GM19397 (cell line): ENCODE measurements around the gene CXCL1.
"Not testable (repeated sequence)": the region's sequence is repeated elsewhere in the genome, so short reads cannot be mapped to it uniquely, and the experiment has no call there.

Source experiments
- ATAC-seq: cut with Tn5 transposase; IDR thresholded peaks from one replicate; pipeline ENCODE4 v1.9.1; 2021; ENCODE audit warnings: mild to moderate bottlenecking, moderate library complexity; ENCODE audit not compliant: unreplicated experiment

Gene CXCL1

GRCh38 chr4:73872316-73873108 lies 3.3 kb downstream of the CXCL1 start:
- no peak for ATAC-seq

- ATAC-seq: no peak
Measured at GRCh38 chr4:73874386-73874785, 5.2 kb downstream of the CXCL1 start.

GRCh38 chr4:73875401-73875800 lies 6.2 kb downstream of the CXCL1 start:
- no peak for ATAC-seq

GRCh38 chr4:73883306-73883705 lies 14.1 kb downstream of the CXCL1 start:
- ATAC-seq: no peak

GRCh38 chr4:73885574-73886267 lies 16.5 kb downstream of the CXCL1 start:
- ATAC-seq: no peak

- ATAC-seq: no peak
Measured at GRCh38 chr4:73891326-73891725, 22.1 kb downstream of the CXCL1 start.

GRCh38 chr4:73891739-73892405 lies 22.7 kb downstream of the CXCL1 start:
- ATAC-seq: no peak

- no peak for ATAC-seq
Measured at GRCh38 chr4:73892966-73893365, 23.8 kb downstream of the CXCL1 start.

GRCh38 chr4:73894001-73894400 lies 24.8 kb downstream of the CXCL1 start:
- ATAC-seq: no peak

GRCh38 chr4:73895201-73896175 lies 26.3 kb downstream of the CXCL1 start:
- ATAC-seq: no peak

GRCh38 chr4:73896416-73896815 lies 27.2 kb downstream of the CXCL1 start:
- ATAC-seq: no peak

- no peak for ATAC-seq
Measured at GRCh38 chr4:73897380-73898136, 28.4 kb downstream of the CXCL1 start.

- not testable (repeated sequence) for ATAC-seq
Measured at GRCh38 chr4:73899338-73899737, 30.1 kb downstream of the CXCL1 start.

- no peak for ATAC-seq
Measured at GRCh38 chr4:73901031-73901430, 31.8 kb downstream of the CXCL1 start.

GRCh38 chr4:73902038-73902637 lies 32.9 kb downstream of the CXCL1 start:
- no peak for ATAC-seq

GRCh38 chr4:73902817-73903547 lies 33.8 kb downstream of the CXCL1 start:
- ATAC-seq: no peak

GRCh38 chr4:73904491-73904890 lies 35.3 kb downstream of the CXCL1 start:
- ATAC-seq: no peak

- no peak for ATAC-seq
Measured at GRCh38 chr4:73908965-73909364, 39.8 kb downstream of the CXCL1 start.

GRCh38 chr4:73911746-73912145 lies 42.6 kb downstream of the CXCL1 start:
- no peak for ATAC-seq
